Mesendoderm (in vitro differentiated cells): ENCODE results near the gene SLC6A15.

Source experiments
- DNase-seq: peaks from one replicate; pipeline ENCODE4 v3.0.0; 2013
- H2AK5ac ChIP-seq: 2 replicates; pipeline ENCODE4 v1.6.1; 2013; ENCODE audit warnings: low read length, inconsistent platforms
- H2BK120ac ChIP-seq: 2 replicates; pipeline ENCODE4 v1.6.1; 2013; ENCODE audit warnings: low read depth, mild to moderate bottlenecking, low read length, moderate library complexity, mixed read lengths
- H2BK15ac ChIP-seq: replicated peaks from 2 replicates; pipeline ENCODE4 v1.6.1; 2013; ENCODE audit warnings: low read depth, mild to moderate bottlenecking, moderate library complexity
- H2BK5ac ChIP-seq: 2 replicates; pipeline ENCODE4 v1.6.1; 2013; ENCODE audit warnings: low read length, inconsistent platforms
- H3K18ac ChIP-seq: 2 replicates; pipeline ENCODE4 v1.6.1; 2013; ENCODE audit warnings: mild to moderate bottlenecking, low read length, mixed read lengths
- H3K23ac ChIP-seq: one replicate; pipeline ENCODE4 v1.6.1; 2013; ENCODE audit warnings: low read length
- H3K27ac ChIP-seq: 2 replicates; pipeline ENCODE4 v1.5.1; 2013; ENCODE audit warnings: low read depth, mild to moderate bottlenecking, inconsistent platforms, low read length, moderate library complexity
- H3K27me3 ChIP-seq: 2 replicates; pipeline ENCODE4 v1.6.1; 2013; ENCODE audit warnings: low read length, control low read depth, mild to moderate bottlenecking, inconsistent platforms; ENCODE audit not compliant: insufficient read depth, poor library complexity
- H3K36me3 ChIP-seq: 2 replicates; pipeline ENCODE4 v1.6.1; 2013; ENCODE audit warnings: low read length, inconsistent platforms; ENCODE audit not compliant: control insufficient read depth, insufficient read depth
- H3K4ac ChIP-seq: one replicate; pipeline ENCODE4 v1.6.1; 2013; ENCODE audit warnings: low read depth, mild to moderate bottlenecking, low read length, moderate library complexity
- H3K4me1 ChIP-seq: 2 replicates; pipeline ENCODE4 v1.6.1; 2013; ENCODE audit warnings: low read depth, low read length, inconsistent platforms; ENCODE audit not compliant: control insufficient read depth
- H3K4me2 ChIP-seq: 2 replicates; pipeline ENCODE4 v1.6.1; 2013; ENCODE audit warnings: low read length
- H3K4me3 ChIP-seq: 2 replicates; pipeline ENCODE4 v1.5.1; 2013; ENCODE audit warnings: mild to moderate bottlenecking, low read length
- H3K56ac ChIP-seq: one replicate; pipeline ENCODE4 v1.6.1; 2013; ENCODE audit warnings: low read length
- H3K79me1 ChIP-seq: 2 replicates; pipeline ENCODE4 v1.6.1; 2013; ENCODE audit warnings: low read length, inconsistent platforms
- H3K79me2 ChIP-seq: 2 replicates; pipeline ENCODE4 v1.6.1; 2013; ENCODE audit warnings: mild to moderate bottlenecking, low read length; ENCODE audit not compliant: control insufficient read depth, insufficient read depth
- H3K9ac ChIP-seq: 2 replicates; pipeline ENCODE4 v1.6.1; 2013; ENCODE audit warnings: low read length, inconsistent platforms
- H4K5ac ChIP-seq: one replicate; pipeline ENCODE4 v1.6.1; 2013; ENCODE audit warnings: low read length
- H4K8ac ChIP-seq: one replicate; pipeline ENCODE4 v1.6.1; 2013; ENCODE audit warnings: low read depth, mild to moderate bottlenecking, control low read depth, low read length, moderate library complexity
- WGBS: extraction: QIAGEN DNeasy Blood & Tissue Kit; methylation state at CpG from one replicate; pipeline ENCODE4 v1.1.7; 2013; ENCODE audit warnings: low lambda C conversion rate, missing lambda C conversion rate; ENCODE audit not compliant: insufficient coverage; ENCODE audit errors: extremely low coverage; 5-methylcytosine and 5-hydroxymethylcytosine counted together

SLC6A15 gene

GRCh38 chr12:84919271-84919670 is 6.7 kb upstream of the SLC6A15 start:
- DNase-seq: no peak
- no peak overlapping the region for H2BK120ac ChIP-seq
- H2AK5ac ChIP-seq: no peak overlapping the region
- H3K9ac ChIP-seq: no peak overlapping the region
- H3K4me2 ChIP-seq: no peak overlapping the region
- no peak overlapping the region for H2BK15ac ChIP-seq
- H3K79me1 ChIP-seq: no peaks in the 10 kb centered on the region
- H3K56ac ChIP-seq: no peak overlapping the region
- H3K27me3 ChIP-seq: no peaks in the 10 kb centered on the region
- no peaks in the 10 kb centered on the region for H3K4me1 ChIP-seq
- WGBS: no CpG with 5 or more reads among the region's 1 CpG
- no peak overlapping the region for H3K27ac ChIP-seq
- no peaks in the 10 kb centered on the region for H3K79me2 ChIP-seq
- no peak overlapping the region for H3K4ac ChIP-seq
- H4K5ac ChIP-seq: no peak overlapping the region
- no peak overlapping the region for H4K8ac ChIP-seq
- H3K23ac ChIP-seq: no peak overlapping the region
- no peak overlapping the region for H3K18ac ChIP-seq
- H2BK5ac ChIP-seq: no peak overlapping the region
- no peak overlapping the region for H3K4me3 ChIP-seq
- no peaks in the 10 kb centered on the region for H3K36me3 ChIP-seq

DNA sequence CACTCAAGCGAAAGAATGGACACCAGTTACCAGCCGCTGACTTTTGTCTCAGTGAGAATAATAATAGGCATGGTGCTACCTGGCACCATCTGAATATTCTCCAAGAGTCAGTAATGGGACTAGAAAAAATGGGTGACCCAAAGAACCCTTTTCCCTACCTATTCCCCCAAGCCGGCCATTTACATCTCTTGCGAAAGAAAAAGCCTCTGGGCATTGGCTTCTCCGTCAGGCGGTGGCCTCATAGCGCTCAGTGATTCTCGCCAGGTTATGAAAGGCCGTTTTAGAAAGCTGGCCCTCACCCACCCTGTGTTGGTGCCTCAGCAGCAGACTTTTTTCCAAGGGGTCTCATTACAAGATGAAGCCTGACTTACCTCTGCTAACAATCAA is 523 bp upstream of the SLC6A15 start:
- Histone ChIP-seq H3K27ac (no peak overlapping the region), H3K4me1 (no peaks in the 10 kb centered on the region), H3K18ac (peak overlapping the region; percentile 26), H4K8ac (no peak overlapping the region), H2BK5ac (no peak overlapping the region), H3K4ac (no peak overlapping the region), H3K79me1 (peaks cover 2% of the 10 kb centered on the region), H4K5ac (no peak overlapping the region), H3K56ac (peak overlapping the region; percentile 80), H2AK5ac (no peak overlapping the region), H3K27me3 (no peaks in the 10 kb centered on the region), H3K23ac (no peak overlapping the region), H3K4me3 (peak overlapping the region; percentile 51), H3K4me2 (peak overlapping the region; percentile 74), H3K9ac (peak overlapping the region; percentile 78), H2BK15ac (no peak overlapping the region), H3K79me2 (peaks cover 12% of the 10 kb centered on the region), H3K36me3 (no peaks in the 10 kb centered on the region), H2BK120ac (no peak overlapping the region)
- WGBS: no CpG with 5 or more reads among the region's 9 CpGs
- DNase-seq: peak; percentile 74

- peak overlapping the region; percentile 7 for H3K23ac ChIP-seq
- H3K4me3 ChIP-seq: peak overlapping the region; percentile 91
- H2AK5ac ChIP-seq: no peak overlapping the region
- peak overlapping the region; percentile 33 for H3K27ac ChIP-seq
- H3K4me2 ChIP-seq: peak overlapping the region; percentile 96
- H4K5ac ChIP-seq: no peak overlapping the region
- no peak overlapping the region for H2BK120ac ChIP-seq
- no peak overlapping the region for H3K18ac ChIP-seq
- peak overlapping the region; percentile 78 for H3K9ac ChIP-seq
- peak overlapping the region; percentile 74 for H2BK5ac ChIP-seq
- no peak overlapping the region for H3K4ac ChIP-seq
- H3K36me3 ChIP-seq: no peaks in the 10 kb centered on the region
- H3K4me1 ChIP-seq: no peaks in the 10 kb centered on the region
- peaks cover 2% of the 10 kb centered on the region for H3K79me1 ChIP-seq
- WGBS: no CpG with 5 or more reads among the region's 48 CpGs
- no peak overlapping the region for H4K8ac ChIP-seq
- no peaks in the 10 kb centered on the region for H3K27me3 ChIP-seq
- peaks cover 14% of the 10 kb centered on the region for H3K79me2 ChIP-seq
- no peak overlapping the region for H2BK15ac ChIP-seq
- DNase-seq: peak; percentile 97
- H3K56ac ChIP-seq: peak overlapping the region; percentile 80
Observed at GRCh38 chr12:84911271-84912197, 1.1 kb downstream of the SLC6A15 start.

GRCh38 chr12:84910549-84911241 is 1.9 kb downstream of the SLC6A15 start:
- H3K79me2 ChIP-seq: peaks cover 14% of the 10 kb centered on the region
- H3K27me3 ChIP-seq: no peaks in the 10 kb centered on the region
- peak overlapping the region; percentile 44 for H3K4me2 ChIP-seq
- H3K4me3 ChIP-seq: peak overlapping the region; percentile 54
- H3K56ac ChIP-seq: peak overlapping the region; percentile 45
- no CpG with 5 or more reads among the region's 21 CpGs for WGBS
- peak overlapping the region; percentile 55 for H3K9ac ChIP-seq
- H2BK15ac ChIP-seq: no peak overlapping the region
- H3K36me3 ChIP-seq: no peaks in the 10 kb centered on the region
- H3K23ac ChIP-seq: no peak overlapping the region
- H3K4me1 ChIP-seq: no peaks in the 10 kb centered on the region
- no peak overlapping the region for H2BK5ac ChIP-seq
- H2AK5ac ChIP-seq: no peak overlapping the region
- no peak overlapping the region for H3K27ac ChIP-seq
- no peak overlapping the region for H3K18ac ChIP-seq
- peak; percentile 59 for DNase-seq
- H3K4ac ChIP-seq: no peak overlapping the region
- H4K8ac ChIP-seq: no peak overlapping the region
- H4K5ac ChIP-seq: no peak overlapping the region
- H2BK120ac ChIP-seq: no peak overlapping the region
- peaks cover 2% of the 10 kb centered on the region for H3K79me1 ChIP-seq

DNA sequence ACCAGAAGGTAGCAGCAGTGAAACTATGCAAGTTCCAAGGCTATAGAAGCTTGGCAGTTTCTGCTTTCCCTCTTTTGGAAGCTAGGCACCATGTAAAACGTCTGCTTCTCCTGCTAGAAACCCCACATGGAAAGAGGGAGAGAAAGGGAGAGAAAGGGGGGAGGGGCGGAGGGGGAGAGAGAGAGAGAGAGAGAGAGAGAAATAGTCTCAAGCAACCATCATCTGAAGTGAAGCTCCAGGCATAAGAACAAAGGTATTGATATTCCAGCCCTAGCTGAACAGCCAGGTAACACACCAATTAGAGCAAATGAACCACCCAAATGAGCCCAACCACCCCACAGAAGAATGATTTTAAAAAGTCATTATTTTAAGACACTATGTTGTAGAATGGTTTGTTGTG is 8.5 kb downstream of the SLC6A15 start:
- H2BK15ac ChIP-seq: no peak overlapping the region
- no peak overlapping the region for H3K4me2 ChIP-seq
- H3K23ac ChIP-seq: no peak overlapping the region
- H3K4me1 ChIP-seq: no peaks in the 10 kb centered on the region
- H4K8ac ChIP-seq: no peak overlapping the region
- no peak overlapping the region for H3K56ac ChIP-seq
- no peak overlapping the region for H3K18ac ChIP-seq
- no CpG with 5 or more reads among the region's 2 CpGs for WGBS
- H3K36me3 ChIP-seq: no peaks in the 10 kb centered on the region
- H4K5ac ChIP-seq: no peak overlapping the region
- H3K79me2 ChIP-seq: peaks cover 10% of the 10 kb centered on the region
- H3K4ac ChIP-seq: no peak overlapping the region
- H3K79me1 ChIP-seq: no peaks in the 10 kb centered on the region
- no peak overlapping the region for H3K4me3 ChIP-seq
- H3K9ac ChIP-seq: no peak overlapping the region
- H3K27ac ChIP-seq: no peak overlapping the region
- H2BK5ac ChIP-seq: no peak overlapping the region
- no peaks in the 10 kb centered on the region for H3K27me3 ChIP-seq
- H2AK5ac ChIP-seq: no peak overlapping the region
- peak; percentile 31 for DNase-seq
- no peak overlapping the region for H2BK120ac ChIP-seq
